Measurements from ENCODE around the gene AP2S1.
"Not testable (repeated sequence)": the region's sequence is repeated elsewhere in the genome, so short reads cannot be mapped to it uniquely, and the experiment has no call there.

AP2S1 gene

GRCh38 chr19:46850228-46851203 is at the start of gene AP2S1:
TSS of gene AP2S1 (minus strand) at chr19:46850846. CDS start at chr19:46850766, 80 bp downstream.
- Histone ChIP-seq H3K27ac (peak within 1 kb of the TSS; percentile 43 to 95 (median 89)), H3K4me3 (peak within 1 kb of the TSS; percentile 55 to 91 (median 81))

GRCh38 chr19:46900341-46900740 is 49.7 kb upstream of the AP2S1 start:
- H3K27ac ChIP-seq, result peak overlapping the region in 2 of 21 experiments; percentile 17 to 35

GRCh38 chr19:46898731-46899130 is 48.1 kb upstream of the AP2S1 start:
- Histone ChIP-seq H3K4me3 (no peak overlapping the region), H3K27ac (no peak overlapping the region)

More at GRCh38 chr19:46900341-46900740, 49.7 kb upstream of the AP2S1 start:
- H3K4me3 ChIP-seq, result no peak overlapping the region

GRCh38 chr19:46896076-46896794 is 45.6 kb upstream of the AP2S1 start:
- H3K4me3 ChIP-seq, result no peak overlapping the region
- H3K27ac ChIP-seq, result no peak overlapping the region

GRCh38 chr19:46892252-46893179 is 41.9 kb upstream of the AP2S1 start:
- Histone ChIP-seq H3K27ac (no peak overlapping the region), H3K4me3 (no peak overlapping the region)

GRCh38 chr19:46890423-46891170 is 40.0 kb upstream of the AP2S1 start:
- no peak overlapping the region for H3K4me3 ChIP-seq
- peak overlapping the region in 4 of 21 experiments; percentile 17 to 34 (median 28) for H3K27ac ChIP-seq

GRCh38 chr19:46887240-46887782 is 36.7 kb upstream of the AP2S1 start:
- Histone ChIP-seq H3K4me3 (no peak overlapping the region), H3K27ac (no peak overlapping the region)

- H3K27ac ChIP-seq, result no peak overlapping the region
- H3K4me3 ChIP-seq, result no peak overlapping the region
Measured at GRCh38 chr19:46886546-46887239, 36.0 kb upstream of the AP2S1 start.

GRCh38 chr19:46885411-46885810 is 34.8 kb upstream of the AP2S1 start:
- Histone ChIP-seq H3K27ac (no peak overlapping the region), H3K4me3 (no peak overlapping the region)

- H3K27ac ChIP-seq, H3K4me3 ChIP-seq: not testable (repeated sequence)
Measured at GRCh38 chr19:46882751-46883150, 32.1 kb upstream of the AP2S1 start.

- Histone ChIP-seq H3K27ac (no peak overlapping the region), H3K4me3 (no peak overlapping the region)
Measured at GRCh38 chr19:46882034-46882433, 31.4 kb upstream of the AP2S1 start.

- Histone ChIP-seq H3K4me3 (no peak overlapping the region), H3K27ac (no peak overlapping the region)
Measured at GRCh38 chr19:46881092-46881491, 30.4 kb upstream of the AP2S1 start.

- Histone ChIP-seq H3K4me3 (no peak overlapping the region), H3K27ac (no peak overlapping the region)
Measured at GRCh38 chr19:46880431-46880830, 29.8 kb upstream of the AP2S1 start.

- Histone ChIP-seq H3K4me3 (no peak overlapping the region), H3K27ac (peak overlapping the region in 1 of 21 experiments; percentile 9)
Measured at GRCh38 chr19:46878613-46879375, 28.1 kb upstream of the AP2S1 start.

GRCh38 chr19:46875657-46876056 is 25.0 kb upstream of the AP2S1 start:
- Histone ChIP-seq H3K4me3 (no peak overlapping the region), H3K27ac (peak overlapping the region in 1 of 21 experiments; percentile 42)

- no peak overlapping the region for H3K4me3 ChIP-seq
- no peak overlapping the region for H3K27ac ChIP-seq
Measured at GRCh38 chr19:46875234-46875633, 24.6 kb upstream of the AP2S1 start.

GRCh38 chr19:46872967-46873366 is 22.3 kb upstream of the AP2S1 start:
- H3K4me3 ChIP-seq, result no peak overlapping the region
- no peak overlapping the region for H3K27ac ChIP-seq
